Caco-2 (cell line): ENCODE results near the gene NFATC4. TPM values are rescaled to one million over a fixed set of nuclear protein-coding genes. Genes with fewer than 3 reads are reported as not detected.

ENCODE experiments used
- BruUV-seq: library from RNA; stranded (reverse); fragments of 400-500 nt; replicated peaks from 2 replicates; lab custom pipeline; 2021; lab: Mats Ljungman, UMichigan
- CTCF ChIA-PET: fragments of 300-600 bp; sonication (Branson Sonifier 250); formaldehyde crosslinking; loops from one replicate; lab custom pipeline; 2022; ENCODE audit warnings: antibody characterized with exemption; lab: Charles Lee
- POLR2A ChIA-PET: fragments of 300-600 bp; sonication (Branson Sonifier 250); formaldehyde crosslinking; loops from one replicate; lab custom pipeline; 2022; ENCODE audit warnings: antibody characterized with exemption; lab: Charles Lee
- DNase-seq, 2 experiments: peaks; one replicate each; pipeline versions ENCODE4 v3.0.0 to v3.0.0-alpha.2; 2020 to 2022
- H3K27me3 ChIP-seq: replicated peaks from 2 replicates; pipeline ENCODE4 v1.6.0; 2011; ENCODE audit warnings: low read length; ENCODE audit not compliant: control insufficient read depth, insufficient read depth
- H3K36me3 ChIP-seq: 2 replicates; pipeline ENCODE4 v1.5.1; 2011; ENCODE audit warnings: low read length; ENCODE audit not compliant: control insufficient read depth, insufficient read depth
- H3K4me1 ChIP-seq: fragments of 250-450 bp; sonication (Bioruptor Pico); 2 replicates; pipeline ENCODE4 v1.5.1; 2020; ENCODE audit warnings: mild to moderate bottlenecking
- H3K4me3 ChIP-seq: 2 replicates; pipeline ENCODE4 v1.5.1; 2011; ENCODE audit warnings: low read depth, mild to moderate bottlenecking, control low read depth, low read length
- H3K9me3 ChIP-seq: fragments of 250-450 bp; sonication (Bioruptor Pico); 2 replicates; pipeline ENCODE4 v1.5.1; 2020; ENCODE audit warnings: mild to moderate bottlenecking, moderate library complexity
- H3K27ac Mint-ChIP-seq: one replicate; pipeline ENCODE4 v1.8.0; 2022; ENCODE audit warnings: mixed read lengths; ENCODE audit not compliant: unreplicated experiment
- H3K27me3 Mint-ChIP-seq: one replicate; pipeline ENCODE4 v1.8.0; 2022; ENCODE audit warnings: mixed read lengths; ENCODE audit not compliant: insufficient read depth, unreplicated experiment
- H3K36me3 Mint-ChIP-seq: one replicate; pipeline ENCODE4 v1.8.0; 2022; ENCODE audit warnings: mild to moderate bottlenecking, mixed read lengths; ENCODE audit not compliant: insufficient read depth, unreplicated experiment
- H3K4me1 Mint-ChIP-seq: one replicate; pipeline ENCODE4 v1.8.0; 2022; ENCODE audit warnings: low read depth, mixed read lengths; ENCODE audit not compliant: unreplicated experiment
- H3K4me3 Mint-ChIP-seq: one replicate; pipeline ENCODE4 v1.8.0; 2022; ENCODE audit warnings: mild to moderate bottlenecking, moderate library complexity, mixed read lengths; ENCODE audit not compliant: unreplicated experiment
- H3K9me3 Mint-ChIP-seq: one replicate; pipeline ENCODE4 v1.8.0; 2022; ENCODE audit warnings: mixed read lengths; ENCODE audit not compliant: unreplicated experiment
- intact Hi-C: fragments of 100-400 bp; cut with micrococcal nuclease; formaldehyde crosslinking; loops from one replicate; pipeline ENCODE4 v1.10.0; 2022; ENCODE audit not compliant: unreplicated experiment
- total RNA-seq: library from RNA; stranded (reverse); gene quantifications from 2 replicates; pipeline ENCODE4 v1.2.3, GENCODE V29; 2022
- TF ChIP-seq, protein P1 (sequence below), 2 experiments: fragments of 200-600 bp in 1 of 2; IDR thresholded peaks; 1 replicate in 1 of 2; 2 replicates in 1 of 2; pipeline versions ENCODE4 v1.5.1 to v1.8.0; 2011 to 2022; ENCODE audit warnings: antibody characterized with exemption in 1 of 2, control low read depth in 1 of 2, inconsistent platforms in 1 of 2, low read depth in 1 of 2, low read length in 1 of 2, mild to moderate bottlenecking in 1 of 2, moderate library complexity in 1 of 2; ENCODE audit not compliant: insufficient read depth in 1 of 2, severe bottlenecking in 1 of 2, unreplicated experiment in 1 of 2

NFATC4 gene
- total RNA-seq, 1 experiment from 2014 or later: 0.88 TPM

- Mint-ChIP-seq H3K9me3 (no peaks in the 10 kb centered on the region), H3K4me3 (peak within 1 kb of the TSS; percentile 86), H3K27ac (peak within 1 kb of the TSS; percentile 51), H3K4me1 (peaks cover 40% of the 10 kb centered on the region), H3K27me3 (no peaks in the 10 kb centered on the region), H3K36me3 (no peaks in the 10 kb centered on the region)
- no peaks in the 10 kb centered on the region for H3K36me3 ChIP-seq
- H3K9me3 ChIP-seq: no peaks in the 10 kb centered on the region
- intact Hi-C loops: no loop called here
- BruUV-seq: no TSS peak
- peaks cover 11% of the 10 kb centered on the region for H3K4me1 ChIP-seq
- DNase-seq: peak in 1 of 2 experiments; percentile 55
- TF ChIP-seq, protein P1, sequence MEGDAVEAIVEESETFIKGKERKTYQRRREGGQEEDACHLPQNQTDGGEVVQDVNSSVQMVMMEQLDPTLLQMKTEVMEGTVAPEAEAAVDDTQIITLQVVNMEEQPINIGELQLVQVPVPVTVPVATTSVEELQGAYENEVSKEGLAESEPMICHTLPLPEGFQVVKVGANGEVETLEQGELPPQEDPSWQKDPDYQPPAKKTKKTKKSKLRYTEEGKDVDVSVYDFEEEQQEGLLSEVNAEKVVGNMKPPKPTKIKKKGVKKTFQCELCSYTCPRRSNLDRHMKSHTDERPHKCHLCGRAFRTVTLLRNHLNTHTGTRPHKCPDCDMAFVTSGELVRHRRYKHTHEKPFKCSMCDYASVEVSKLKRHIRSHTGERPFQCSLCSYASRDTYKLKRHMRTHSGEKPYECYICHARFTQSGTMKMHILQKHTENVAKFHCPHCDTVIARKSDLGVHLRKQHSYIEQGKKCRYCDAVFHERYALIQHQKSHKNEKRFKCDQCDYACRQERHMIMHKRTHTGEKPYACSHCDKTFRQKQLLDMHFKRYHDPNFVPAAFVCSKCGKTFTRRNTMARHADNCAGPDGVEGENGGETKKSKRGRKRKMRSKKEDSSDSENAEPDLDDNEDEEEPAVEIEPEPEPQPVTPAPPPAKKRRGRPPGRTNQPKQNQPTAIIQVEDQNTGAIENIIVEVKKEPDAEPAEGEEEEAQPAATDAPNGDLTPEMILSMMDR (IDR thresholded peaks at IDR 0.05; ENCODE audit: insufficient read depth in 1 of 2, low read depth in 1 of 2, low read length in 1 of 2, severe bottlenecking in 1 of 2, unreplicated experiment in 1 of 2): no peak
- peak within 1 kb of the TSS; percentile 57 for H3K4me3 ChIP-seq
- POLR2A ChIA-PET: interaction anchor here (0.6 kb wide), 1 partner anchor 32 kb away, joined by 4 read pairs; no protein-coding TSS in a partner anchor
- CTCF ChIA-PET: interaction anchor here (0.6 to 1.2 kb wide), 6 partner anchors 10 to 91 kb away, joined by 3 to 5 read pairs (median 4); partner anchors contain the start of gene CIDEB
- H3K27me3 ChIP-seq: no peaks in the 10 kb centered on the region
Observed at GRCh38 chr14:24398653-24399446, 30.9 kb downstream of the NFATC4 start, which contains the start of gene NYNRIN. Gene NYNRIN, plus strand, starts transcription at chr14:24399003. Its CDS starts 244 bp downstream, at chr14:24399247.

DNA sequence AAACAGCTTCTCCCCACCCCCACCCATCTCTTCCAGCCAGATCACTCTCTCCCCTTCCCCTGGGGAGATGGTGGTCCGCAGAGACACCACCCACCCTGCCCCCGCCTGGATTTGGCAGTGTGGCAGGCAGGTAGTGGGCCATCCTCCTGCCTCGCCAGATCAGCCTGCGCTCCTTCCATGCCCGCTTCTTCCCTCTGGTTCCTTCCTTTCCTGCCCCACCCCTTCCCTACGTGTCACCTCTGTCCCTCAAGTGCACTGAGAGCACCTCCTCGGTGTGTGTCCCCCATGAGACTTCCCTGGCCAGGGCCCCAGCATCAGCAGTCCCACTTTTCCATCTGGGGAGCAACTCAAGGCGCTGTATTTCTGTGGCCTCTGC, 31.5 kb downstream of the NFATC4 start:
- H3K9me3 Mint-ChIP-seq: no peaks in the 10 kb centered on the region
- Histone ChIP-seq H3K4me3 (peak overlapping the region; percentile 57), H3K36me3 (no peaks in the 10 kb centered on the region), H3K4me1 (peaks cover 11% of the 10 kb centered on the region), H3K9me3 (no peaks in the 10 kb centered on the region), H3K27me3 (no peaks in the 10 kb centered on the region)
- no peaks in the 10 kb centered on the region for H3K27me3 Mint-ChIP-seq
- intact Hi-C loops: no loop called here
- BruUV-seq: no TSS peak
- H3K4me3 Mint-ChIP-seq: peak overlapping the region; percentile 86
- H3K36me3 Mint-ChIP-seq: no peaks in the 10 kb centered on the region
- DNase-seq: no peak
- CTCF ChIA-PET: interaction anchor here (1.1 to 1.2 kb wide), 2 partner anchors 10 to 32 kb away, joined by 4 read pairs; no protein-coding TSS in a partner anchor
- TF ChIP-seq, protein P1 (IDR thresholded peaks at IDR 0.05; ENCODE audit: insufficient read depth in 1 of 2, low read depth in 1 of 2, low read length in 1 of 2, severe bottlenecking in 1 of 2, unreplicated experiment in 1 of 2): no peak
- peak overlapping the region; percentile 51 for H3K27ac Mint-ChIP-seq
- peaks cover 40% of the 10 kb centered on the region for H3K4me1 Mint-ChIP-seq
- POLR2A ChIA-PET: no interaction called here

DNA sequence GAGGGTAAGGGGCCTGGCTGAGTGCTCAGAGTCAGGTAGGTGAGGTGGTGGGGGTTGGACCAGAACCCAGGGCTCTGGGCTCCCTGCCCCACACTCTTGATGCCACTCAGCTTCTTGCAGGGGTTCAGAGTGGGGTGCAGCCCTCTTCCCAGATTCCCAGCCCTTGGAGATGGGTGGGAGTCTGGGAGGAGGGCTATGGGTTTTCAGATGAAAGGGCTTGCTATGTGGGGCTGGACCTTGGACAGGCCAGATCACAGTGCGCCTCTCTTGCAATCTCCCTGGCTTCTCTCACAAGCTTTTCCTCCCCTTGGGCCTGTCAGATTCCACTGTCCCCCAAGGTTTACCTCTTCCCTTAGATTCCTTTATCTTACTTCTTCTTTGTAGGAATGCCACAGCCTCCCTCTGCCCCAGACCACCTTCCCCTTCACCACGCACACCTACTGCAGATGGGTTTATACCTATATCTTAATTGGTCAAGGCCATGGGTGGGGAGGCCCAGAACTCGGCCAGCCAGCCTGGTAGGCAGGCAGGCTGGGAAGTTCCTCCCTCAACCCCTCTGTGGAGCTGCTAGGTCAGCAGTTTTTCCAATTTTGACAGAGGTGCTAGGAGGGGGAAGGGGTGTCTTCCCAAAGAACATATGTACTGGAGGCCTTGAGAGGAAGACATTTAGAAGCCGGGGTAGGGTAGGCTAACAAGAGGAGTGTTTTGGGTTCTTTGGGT, 32.2 kb downstream of the NFATC4 start:
- no peaks in the 10 kb centered on the region for H3K27me3 Mint-ChIP-seq
- Histone ChIP-seq H3K36me3 (no peaks in the 10 kb centered on the region), H3K9me3 (no peaks in the 10 kb centered on the region), H3K4me3 (no peak overlapping the region; the same call in 1 of the 2 replicates), H3K4me1 (peaks cover 11% of the 10 kb centered on the region), H3K27me3 (no peaks in the 10 kb centered on the region)
- TF ChIP-seq, protein P1 (IDR thresholded peaks at IDR 0.05; ENCODE audit: insufficient read depth in 1 of 2, low read depth in 1 of 2, low read length in 1 of 2, severe bottlenecking in 1 of 2, unreplicated experiment in 1 of 2): no peak
- DNase-seq: no peak
- H3K9me3 Mint-ChIP-seq: no peaks in the 10 kb centered on the region
- ChIA-PET POLR2A (no interaction called here), CTCF (no interaction called here)
- no TSS peak for BruUV-seq
- H3K4me1 Mint-ChIP-seq: peaks cover 40% of the 10 kb centered on the region
- H3K36me3 Mint-ChIP-seq: no peaks in the 10 kb centered on the region
- intact Hi-C loops: no loop called here
- H3K4me3 Mint-ChIP-seq: peak overlapping the region; percentile 86
- H3K27ac Mint-ChIP-seq: peak overlapping the region; percentile 51
